ENCODE results near the gene VPS51.
A peak's percentile ranks its signal among the peaks of the same experiment; 100 is the strongest.

Gene VPS51

DNA sequence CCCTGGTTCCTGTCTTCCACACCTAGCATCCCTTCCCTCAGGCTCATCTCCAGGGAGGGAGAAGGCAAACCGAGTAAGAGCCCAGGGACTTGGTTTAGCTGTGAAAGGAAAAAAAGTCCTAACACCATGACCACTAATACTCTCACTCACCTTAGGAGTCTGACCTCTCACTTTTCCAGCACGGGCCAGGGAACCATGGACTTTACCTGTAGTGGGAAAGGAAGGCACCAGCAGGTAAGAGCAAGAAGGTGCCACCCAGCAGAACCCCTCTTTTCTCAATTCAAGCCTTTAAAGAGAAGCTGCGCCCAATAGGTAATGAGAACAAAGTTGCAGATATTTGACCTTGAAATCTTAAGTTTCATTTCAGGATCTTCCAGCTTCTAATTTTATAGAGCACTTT is 24.8 kb downstream of the VPS51 start:
- DNase-seq (ENCODE audit: low spot score): no peak

DNA sequence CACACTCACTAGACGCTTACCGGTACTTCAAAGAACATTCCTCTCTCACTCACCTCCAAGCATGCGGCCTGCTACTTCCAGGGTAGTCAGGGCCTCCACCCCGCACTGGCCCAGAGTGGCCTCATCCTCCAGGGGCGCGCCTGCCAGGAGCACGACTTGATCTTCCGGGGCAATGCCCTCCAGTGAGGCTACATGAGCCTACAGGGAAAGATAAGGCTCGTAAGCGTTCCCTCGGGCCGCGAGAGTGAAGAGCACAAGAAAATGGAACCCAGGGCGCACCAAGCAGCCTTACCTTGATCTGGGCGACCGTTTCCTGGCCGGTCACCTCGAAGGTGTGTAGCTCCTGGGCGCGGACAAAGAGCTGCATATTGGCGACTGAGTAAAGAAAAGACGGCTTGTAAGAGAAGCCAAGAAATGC is 25.4 kb downstream of the VPS51 start:
- no peak for DNase-seq (ENCODE audit: low spot score)

DNA sequence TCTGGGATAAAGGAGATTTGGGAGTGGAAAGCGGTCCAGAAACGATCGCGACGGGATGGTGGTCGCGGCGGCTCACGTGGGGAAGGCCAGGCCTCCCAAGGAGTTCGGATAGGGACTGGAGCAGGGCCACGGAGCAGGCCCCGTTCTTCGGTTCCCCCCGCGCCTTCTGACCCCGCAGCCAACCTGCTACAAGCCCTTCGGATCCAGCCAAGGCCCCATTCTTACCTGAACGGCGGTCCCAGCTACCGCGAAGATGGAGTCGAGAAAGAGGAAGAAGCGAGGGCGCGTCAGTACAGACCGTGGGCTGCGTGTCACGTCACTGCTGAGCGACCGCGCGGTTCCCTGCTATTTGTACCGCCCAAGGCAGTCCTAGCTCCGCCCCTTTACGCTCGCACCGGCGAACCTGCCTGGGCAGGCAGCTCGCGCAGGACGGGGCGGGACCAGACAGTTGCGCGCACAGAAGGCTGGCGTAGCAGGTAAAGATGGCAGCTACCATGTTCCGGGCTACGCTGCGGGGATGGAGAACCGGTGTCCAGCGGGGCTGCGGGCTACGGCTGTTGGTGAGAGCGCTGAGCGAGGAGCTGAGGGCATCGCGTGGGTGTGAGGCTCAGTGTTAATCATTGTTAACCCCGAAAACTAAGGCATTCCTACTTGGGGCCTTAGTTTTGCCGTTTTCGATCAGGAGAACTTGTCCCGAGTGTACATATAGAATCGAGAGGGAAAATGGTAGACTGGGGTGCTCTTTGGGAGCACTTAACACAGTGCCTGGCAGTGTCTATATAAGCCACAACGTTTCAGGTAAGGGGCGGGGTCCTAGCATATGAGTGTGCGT is 26.1 kb downstream of the VPS51 start, which contains the start of the genes FAU and MRPL49:
Gene FAU, minus strand, starts transcription at position 270 of the 832 bp plus-strand sequence. CDS start 321 bp downstream, outside the sequence.
Gene MRPL49, plus strand, starts transcription at position 457 of the 832 bp plus-strand sequence. Its CDS starts 26 bp downstream, at position 483.
- DNase-seq (ENCODE audit: low spot score): peak; percentile 99

DNA sequence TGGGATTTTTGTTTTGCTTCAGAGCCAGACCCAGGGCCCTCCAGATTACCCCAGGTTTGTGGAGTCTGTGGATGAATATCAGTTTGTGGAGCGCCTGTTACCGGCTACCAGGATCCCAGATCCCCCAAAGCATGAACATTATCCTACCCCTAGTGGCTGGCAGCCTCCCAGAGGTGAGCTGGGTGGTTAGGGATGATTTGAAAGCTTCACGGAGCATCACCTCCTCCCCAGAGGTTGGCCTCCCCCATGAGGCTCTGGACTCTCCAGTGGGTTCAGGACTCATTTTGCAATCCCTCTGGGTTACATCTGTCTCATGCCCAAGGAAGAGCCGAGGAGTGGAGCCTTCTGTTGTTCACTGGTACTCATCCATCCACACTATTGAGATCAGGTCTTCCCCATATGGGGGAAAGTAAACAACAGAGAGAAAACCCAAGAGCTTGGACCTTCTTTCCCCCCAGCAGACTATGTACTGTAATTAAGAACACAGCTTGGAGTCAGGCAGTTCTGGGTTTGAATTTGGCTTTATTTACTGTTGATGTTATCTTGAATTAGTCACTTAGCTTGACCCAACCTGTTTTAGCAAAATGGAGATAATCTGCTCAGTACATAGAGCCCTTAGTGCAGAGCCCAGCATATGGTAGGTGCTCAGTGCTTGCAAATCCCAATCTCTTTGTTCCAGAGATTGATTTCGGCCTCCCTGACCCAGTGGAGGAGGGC is 28.6 kb downstream of the VPS51 start:
- no peak for DNase-seq (ENCODE audit: low spot score)

DNA sequence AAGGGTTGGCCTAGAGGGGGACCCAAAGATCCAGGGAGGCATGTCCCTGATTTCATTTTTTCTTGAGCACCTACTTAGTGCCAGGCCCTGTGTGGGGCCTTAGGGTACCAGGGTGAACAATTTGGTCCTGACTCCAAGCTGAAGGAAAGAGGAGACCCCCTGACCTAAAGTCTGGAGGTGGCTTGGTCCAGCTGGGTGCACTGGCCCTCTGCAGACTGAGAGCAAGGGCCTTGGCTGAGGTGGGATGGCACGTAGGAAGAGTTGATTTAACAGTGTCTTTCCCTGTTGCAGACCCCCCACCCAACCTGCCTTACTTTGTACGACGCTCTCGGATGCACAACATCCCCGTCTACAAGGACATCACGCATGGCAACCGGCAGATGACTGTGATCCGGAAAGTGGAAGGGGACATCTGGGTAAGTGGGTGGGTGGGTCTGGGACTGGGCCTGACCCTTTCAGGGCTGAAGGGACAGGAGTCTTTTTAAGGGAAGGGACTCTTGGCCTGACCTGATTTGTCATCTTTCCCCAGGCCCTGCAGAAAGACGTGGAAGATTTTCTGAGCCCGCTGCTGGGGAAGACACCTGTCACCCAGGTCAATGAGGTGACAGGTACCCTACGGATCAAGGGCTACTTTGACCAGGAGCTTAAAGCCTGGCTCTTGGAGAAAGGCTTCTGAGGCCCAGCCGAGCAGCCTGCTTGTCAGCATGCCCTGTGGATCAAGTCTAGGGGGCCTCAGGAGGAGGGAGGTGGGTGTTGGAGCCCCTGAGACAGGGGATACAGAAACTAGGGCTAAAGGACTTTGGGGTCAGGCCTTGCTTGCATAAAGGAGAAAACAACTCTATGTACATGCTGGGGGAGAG is 29.4 kb downstream of the VPS51 start:
- no peak for DNase-seq (ENCODE audit: low spot score)

DNA sequence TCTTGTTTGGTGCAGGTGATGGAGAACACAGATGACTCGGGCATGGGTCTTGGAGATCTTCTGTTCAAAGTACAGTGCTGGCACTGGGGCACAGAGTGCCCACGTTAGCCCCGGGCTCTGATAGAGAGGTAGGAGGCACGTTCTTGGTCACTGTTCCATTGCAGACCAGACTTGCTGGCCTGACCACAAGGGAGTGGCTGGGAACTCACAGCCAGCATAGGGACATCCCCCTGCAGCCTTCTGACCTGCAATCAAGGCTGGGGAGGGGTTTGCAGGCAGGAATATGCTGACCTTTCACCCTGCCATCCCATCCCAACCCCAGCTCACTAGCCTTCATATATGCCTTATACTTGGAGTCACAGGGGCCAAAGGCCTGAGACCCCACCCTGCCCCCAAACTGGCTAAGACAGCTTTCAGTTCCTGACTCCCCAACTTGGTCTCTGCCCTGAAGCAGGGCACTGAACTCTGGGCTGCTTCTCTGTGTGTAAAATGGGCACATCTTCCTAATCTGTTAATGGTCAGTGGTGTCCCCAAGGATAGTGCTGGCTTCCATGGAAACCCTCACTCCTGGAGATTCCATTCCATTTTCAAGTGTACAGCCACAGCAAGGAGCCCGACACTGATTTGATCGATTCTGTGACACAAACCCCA is 30.7 kb downstream of the VPS51 start:
- no peak for DNase-seq (ENCODE audit: low spot score)

DNA sequence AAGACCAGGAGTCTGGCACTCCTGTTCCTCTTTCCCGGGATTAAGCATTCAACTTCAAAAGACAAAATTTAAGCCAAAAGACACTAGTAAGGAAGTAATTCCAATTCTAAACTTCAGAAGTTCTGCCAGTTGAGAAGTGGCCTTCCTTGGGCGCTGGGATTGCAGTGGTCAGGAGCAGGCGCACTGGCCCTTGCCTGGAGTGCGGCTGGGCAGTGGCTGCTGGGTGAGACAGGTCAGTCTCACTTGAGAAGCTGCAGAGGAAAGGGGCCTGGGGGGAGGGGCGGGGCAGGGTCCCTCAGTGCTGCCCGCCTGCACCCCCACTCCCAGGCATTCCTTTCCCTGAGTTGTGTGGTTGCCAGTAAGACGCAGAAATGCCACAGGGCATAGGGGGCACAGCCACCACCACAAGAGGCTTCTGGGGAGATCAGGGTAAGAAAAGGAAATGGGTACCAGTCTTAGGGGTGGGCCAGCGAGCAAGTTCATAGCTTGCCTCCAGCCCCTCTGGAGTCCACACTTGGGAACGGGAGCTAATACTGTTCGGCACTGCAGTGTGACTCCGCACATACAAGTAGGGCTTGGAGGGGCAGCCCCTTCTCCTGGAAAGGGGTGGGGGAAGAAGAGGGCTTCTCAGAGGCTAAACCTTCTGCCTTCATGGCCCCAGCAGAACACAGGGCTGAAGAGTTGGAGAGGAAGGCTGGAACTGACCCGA is 31.6 kb downstream of the VPS51 start:
- DNase-seq (ENCODE audit: low spot score): no peak

DNA sequence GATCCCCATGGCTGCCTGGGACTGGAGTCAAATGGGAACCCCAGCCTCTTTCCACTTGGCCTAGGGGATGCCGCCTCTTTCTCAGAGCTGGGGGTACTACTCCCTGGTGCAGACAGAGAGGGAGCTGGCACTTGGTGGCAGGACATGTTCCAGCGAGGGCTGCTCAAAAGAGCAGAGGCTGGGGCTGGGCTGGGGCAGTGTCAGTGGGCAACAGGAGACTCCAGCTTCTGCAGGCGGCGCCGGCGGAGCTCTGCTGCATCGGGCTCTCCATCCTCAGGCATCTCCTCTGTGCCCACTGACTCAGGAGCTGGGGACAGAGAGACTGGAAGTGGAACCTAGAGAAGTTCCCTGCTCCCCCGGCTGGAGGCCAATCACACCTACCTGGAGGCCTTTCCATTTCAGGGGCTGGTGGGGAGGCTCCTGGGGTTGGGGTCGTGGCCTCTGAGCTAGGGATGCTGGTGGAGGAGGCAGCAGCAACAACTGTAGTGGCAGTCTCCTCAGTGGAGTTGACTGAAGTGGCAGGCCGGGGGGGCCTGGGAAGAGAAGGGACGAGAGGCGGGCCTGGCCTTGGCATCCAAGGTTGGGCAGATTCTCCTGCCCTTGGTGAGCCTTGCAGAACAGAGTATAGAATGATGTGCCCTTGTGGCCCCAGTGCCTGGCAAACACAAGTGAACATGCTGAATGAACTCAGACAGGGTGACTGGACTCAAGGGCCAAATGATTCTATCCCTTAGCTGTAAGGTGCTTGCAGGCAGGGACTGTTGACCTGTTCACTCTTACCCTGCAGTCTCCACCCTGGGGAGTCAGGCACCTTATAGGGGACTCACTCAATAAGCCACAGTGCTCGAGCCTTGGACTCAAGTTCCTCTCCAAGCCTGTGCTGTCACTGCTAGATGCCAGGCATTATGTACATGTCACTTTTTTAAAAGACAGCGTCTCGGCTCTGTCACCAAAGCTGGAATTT is 32.5 kb downstream of the VPS51 start:
- DNase-seq (ENCODE audit: low spot score): no peak

DNA sequence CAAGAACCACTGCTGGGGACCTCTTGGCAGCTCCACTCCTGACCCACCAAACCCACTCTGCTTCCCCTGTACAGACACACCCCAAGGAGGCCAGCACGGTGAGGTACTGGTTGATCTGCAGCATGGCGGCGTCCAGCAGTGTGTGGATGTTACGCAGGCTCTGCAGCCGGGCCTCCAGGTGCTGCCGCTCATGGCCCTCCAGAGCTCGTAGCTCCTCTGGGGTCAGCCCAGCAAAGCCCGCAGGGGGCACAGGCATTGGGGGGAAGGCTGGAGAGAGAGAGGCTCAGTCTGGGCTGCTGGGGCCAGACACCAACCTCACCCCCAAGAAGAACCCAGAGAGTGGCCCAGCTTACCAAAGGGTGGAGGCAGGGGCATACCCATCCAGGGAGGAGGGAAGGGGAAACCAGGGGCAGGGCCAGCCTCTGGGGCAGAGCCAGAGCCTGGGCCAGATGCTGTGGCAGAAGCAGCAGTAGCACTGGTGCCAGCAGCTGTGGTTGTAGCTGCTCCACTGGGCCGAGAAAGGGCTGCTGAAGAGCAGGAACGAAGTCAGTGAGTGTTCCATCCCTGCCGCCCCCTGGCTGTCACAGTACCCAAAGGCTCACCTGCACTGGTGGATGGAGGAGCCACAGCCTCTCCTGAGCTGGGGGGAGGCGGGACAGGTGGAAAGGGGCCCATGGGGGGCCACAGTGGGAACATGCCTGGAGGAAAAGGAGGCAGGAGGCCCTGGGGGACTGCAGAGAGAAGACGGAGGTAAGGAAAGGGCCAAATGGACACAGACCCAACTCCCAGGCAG is 33.8 kb downstream of the VPS51 start:
- no peak for DNase-seq (ENCODE audit: low spot score)

DNA sequence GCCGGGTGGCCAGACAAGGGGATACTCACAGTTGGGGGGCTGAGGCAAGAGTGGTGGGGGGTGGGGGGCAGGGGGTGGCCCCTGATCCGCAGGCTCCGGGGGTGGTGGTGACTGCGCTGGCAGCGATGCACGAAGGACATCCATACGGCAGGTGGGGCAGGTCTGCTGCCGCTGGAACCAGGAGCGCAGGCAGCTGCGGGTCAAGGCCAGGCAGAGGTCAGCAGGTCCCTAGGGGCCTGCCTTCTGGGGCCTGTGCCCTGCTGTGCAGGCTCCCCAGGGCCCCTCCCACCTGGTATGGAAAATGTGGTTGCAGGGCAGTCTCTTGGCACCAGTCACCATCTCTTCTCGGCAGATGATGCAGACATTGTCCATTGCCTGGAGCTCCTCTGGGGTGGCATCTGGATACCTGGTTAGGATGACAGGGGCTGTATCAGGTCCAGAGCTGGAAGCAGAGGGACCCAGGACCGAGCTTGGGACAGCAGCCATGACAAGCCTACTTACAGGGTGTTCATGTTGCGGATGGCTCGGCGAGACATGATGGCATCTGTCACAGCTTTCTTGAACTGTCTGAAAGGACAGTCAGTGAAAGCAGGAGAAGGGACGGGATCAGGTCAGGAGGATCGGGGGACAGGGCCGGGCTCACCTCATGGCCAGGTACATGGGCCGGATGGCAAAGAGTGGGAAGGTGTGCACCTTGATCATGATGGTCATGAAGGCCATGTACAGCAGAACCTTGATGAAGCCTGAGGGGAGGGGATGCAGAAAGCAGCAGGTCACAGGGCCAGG is 34.8 kb downstream of the VPS51 start:
- DNase-seq (ENCODE audit: low spot score): no peak

DNA sequence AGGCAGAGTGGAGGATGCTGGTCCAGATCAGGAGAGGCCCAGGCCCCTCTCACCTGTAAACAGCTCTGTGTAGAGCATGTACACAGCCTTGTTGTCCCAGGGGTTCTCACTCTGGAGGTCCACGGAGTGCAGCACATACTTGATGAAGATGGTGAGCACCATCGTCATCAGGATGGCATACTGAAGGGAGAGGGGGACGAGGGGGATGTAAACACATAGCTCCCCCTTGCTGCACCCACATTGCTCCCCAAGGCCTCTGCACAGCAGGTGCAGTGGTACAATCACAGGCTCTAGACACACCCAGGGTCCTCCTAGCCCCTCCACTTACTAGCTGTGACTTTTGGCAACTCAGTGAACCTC is 35.4 kb downstream of the VPS51 start:
- no peak for DNase-seq (ENCODE audit: low spot score)

DNA sequence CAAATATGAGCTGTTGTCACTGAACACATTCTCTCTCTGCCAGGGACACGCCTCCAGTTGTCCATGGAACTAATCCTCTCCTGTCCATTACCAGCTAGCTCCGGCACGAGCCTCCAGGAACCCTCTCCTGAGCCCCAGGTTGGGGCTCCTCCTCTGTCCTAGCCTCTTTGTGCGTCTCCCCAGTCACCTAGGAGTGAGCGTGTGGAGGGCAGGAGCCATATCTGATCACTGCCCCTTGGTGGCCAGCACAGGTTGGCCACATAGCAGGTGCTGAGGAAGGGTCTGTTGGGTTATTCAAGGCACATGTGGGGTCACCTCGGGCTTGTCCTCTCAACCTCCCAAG is 35.9 kb downstream of the VPS51 start:
- no peak for DNase-seq (ENCODE audit: low spot score)

DNA sequence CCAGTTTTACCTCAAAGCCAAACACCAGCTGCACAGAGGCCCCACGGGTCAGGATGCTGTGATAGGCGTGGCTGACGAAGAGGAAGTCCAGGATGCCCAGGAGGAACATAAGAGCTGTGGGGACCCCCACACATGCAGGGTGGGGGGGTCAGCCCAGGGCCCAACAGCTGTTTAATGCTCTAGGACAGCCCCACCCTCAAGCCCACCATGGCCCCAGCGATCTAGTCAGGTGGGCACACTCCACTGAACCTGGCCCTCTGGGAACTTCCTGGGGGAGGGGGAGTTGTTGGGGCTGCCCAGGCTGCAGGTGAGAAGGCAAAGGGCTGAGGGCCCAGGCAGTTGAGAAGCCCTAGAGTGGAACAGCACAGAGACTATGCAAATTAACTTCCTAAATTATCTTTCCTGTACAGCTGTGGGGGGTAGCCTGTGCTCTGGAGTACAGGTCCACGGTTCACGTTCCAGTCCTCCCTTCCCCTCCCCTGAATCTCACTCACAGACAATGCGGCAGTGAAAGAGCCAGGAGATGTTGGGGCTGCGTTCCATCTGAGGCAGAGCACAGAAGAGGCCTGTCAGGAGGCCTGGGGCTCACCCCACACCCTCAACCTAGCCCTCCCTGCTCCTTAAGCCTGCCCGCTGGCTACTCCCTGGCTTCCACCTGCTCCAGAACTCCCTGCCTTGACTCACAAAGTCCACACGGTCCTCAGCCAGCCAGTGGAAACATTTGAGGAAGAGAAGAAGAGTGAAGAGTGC is 36.4 kb downstream of the VPS51 start:
- no peak for DNase-seq (ENCODE audit: low spot score)

DNA sequence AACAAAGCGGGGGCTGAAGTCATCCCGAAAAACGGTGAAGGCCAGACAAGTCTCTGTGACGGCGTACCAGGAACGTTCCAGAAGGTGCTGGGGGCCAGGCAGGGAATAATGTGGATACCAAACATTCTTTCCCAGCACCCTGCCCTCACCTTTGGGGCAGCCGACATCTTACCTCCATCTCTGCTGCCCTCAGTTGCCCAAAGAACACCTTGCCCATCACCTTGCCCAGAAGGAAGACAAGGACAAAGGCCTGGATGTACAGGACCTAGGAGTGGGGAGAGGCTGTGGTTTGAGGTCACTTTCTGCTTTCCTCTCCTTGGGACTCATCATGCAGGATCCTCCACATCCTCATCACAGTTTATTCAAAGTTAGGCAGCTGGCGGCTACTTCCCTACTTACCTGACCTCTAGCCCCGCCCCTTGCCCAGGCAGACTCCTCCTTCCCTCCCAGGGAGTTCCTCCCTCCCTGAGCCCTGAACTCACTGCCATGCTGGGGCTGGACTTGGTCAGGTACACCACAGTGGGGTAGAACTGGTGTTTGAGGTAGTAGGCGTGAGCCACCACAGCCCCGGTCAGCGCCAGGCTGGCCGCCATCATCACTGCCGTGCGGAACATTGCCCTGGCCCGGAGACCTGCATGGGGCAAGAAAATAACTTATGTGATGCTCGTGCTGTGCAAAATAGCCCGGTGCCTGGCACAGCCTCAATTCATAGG is 37.1 kb downstream of the VPS51 start:
- no peak for DNase-seq (ENCODE audit: low spot score)

DNA sequence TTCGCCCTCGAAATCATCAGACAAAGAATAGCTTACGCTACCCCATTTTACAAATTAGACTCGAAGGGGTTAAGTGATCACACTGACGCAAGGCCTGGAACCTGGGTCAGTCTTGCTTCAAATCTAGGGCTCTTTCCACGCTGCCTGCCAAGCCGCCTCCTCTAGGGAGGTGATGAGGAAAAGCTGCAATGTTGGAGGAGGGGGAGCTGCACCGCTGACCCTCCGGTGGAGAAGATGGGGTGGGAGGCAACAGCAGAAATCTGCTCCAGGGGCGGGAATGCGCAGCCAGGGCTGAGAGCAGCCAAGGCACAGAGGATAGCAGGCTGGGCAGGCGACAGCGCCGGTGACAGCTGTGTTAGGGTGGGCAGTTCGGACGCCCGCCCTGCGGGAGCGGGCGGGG is 37.7 kb downstream of the VPS51 start:
- no peak for DNase-seq (ENCODE audit: low spot score)

DNA sequence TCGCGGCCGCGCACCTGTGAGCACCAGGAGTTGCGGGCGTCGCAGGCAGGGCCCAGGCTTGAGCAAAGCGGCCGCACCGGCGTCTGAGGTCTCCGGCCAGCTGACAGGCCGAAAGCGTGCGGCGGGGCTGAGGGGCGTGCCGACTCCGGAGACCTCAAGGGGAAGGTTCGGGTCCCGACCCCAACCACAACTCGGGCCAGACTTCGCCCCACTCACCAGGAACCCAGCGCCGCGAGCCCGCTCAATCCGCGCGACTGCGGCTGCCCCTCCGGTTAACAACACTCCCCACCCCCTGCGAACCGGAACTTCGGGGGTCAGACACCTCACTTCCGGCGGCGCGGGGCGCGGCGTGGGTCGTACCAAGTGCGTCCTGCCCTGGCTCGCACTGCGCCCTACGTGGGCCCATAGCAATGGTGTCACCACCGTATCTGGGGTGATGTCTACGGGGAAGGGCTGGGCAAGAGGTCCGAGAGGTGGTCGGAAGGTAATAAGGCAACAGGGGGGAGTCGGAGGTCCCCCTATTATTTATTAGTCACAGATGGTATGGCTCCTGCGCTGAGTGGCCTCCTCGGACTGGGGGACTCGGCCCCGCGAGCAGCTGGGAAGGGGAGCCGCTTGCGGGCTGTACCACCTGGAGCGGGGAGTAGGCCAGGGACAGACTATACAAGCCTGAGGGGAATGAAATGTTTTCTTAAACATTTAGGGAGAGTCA is 38.4 kb downstream of the VPS51 start, which contains the start of gene SYVN1:
Gene SYVN1, minus strand, starts transcription at position 280 of the 712 bp plus-strand sequence. CDS start 918 bp downstream, outside the sequence.
- DNase-seq (ENCODE audit: low spot score): peak; percentile 93
